Stomach (tissue), 9 donors: ENCODE results near the gene LMAN1. TPM values are rescaled to one million over a fixed set of nuclear protein-coding genes. Genes with fewer than 3 reads are reported as not detected.

ENCODE experiments used
- DNase-seq, 2 donors: peaks; one replicate each; pipeline versions ENCODE4 v3.0.0 to v3.0.0-alpha.2; 2013 to 2019
- H3K27ac ChIP-seq, 5 donors: fragments of 200-600 bp in 4 of 5; sonication (generic) in 4 of 5; one replicate each; pipeline ENCODE4 v1.5.1; 2013 to 2019; ENCODE audit warnings: mild to moderate bottlenecking in 1 of 5, moderate library complexity in 1 of 5
- H3K27me3 ChIP-seq, 3 donors: fragments of 200-600 bp; sonication (generic); one replicate each; pipeline ENCODE4 v1.5.1; 2017 to 2019; ENCODE audit warnings: mixed run types in 1 of 3
- H3K36me3 ChIP-seq, 4 donors: fragments of 200-600 bp; sonication (generic); 1 replicate in 3 of 4; 2 replicates in 1 of 4; pipeline ENCODE4 v1.5.1; 2016 to 2019
- H3K4me1 ChIP-seq, 4 donors: fragments of 200-600 bp; sonication (generic); one replicate each; pipeline ENCODE4 v1.5.1; 2016 to 2019
- H3K4me3 ChIP-seq, 4 donors: fragments of 200-600 bp; sonication (generic) in 3 of 4; one replicate each; pipeline ENCODE4 v1.5.1; 2016 to 2019; ENCODE audit warnings: mild to moderate bottlenecking in 1 of 4
- H3K9me3 ChIP-seq, 4 donors: fragments of 200-600 bp; sonication (generic); one replicate each; pipeline ENCODE4 v1.5.1; 2016 to 2019
- EP300 ChIP-seq: sonication (generic); formaldehyde crosslinking; IDR thresholded peaks from one replicate; pipeline ENCODE4 v1.6.1; 2017; ENCODE audit warnings: antibody characterized with exemption
- POLR2A ChIP-seq, 4 donors: fragments of 450-650 bp; IDR thresholded peaks; one replicate each; pipeline ENCODE4 v1.6.1; 2016; ENCODE audit warnings: antibody characterized with exemption in 4 of 4, control low read depth in 2 of 4, mild to moderate bottlenecking in 1 of 4, moderate library complexity in 1 of 4
- POLR2AphosphoS5 ChIP-seq, 3 donors: sonication (generic); formaldehyde crosslinking; IDR thresholded peaks; one replicate each; pipeline ENCODE4 v1.6.1; 2016; ENCODE audit warnings: antibody characterized with exemption in 3 of 3
- WGBS, 5 donors: extraction: QIAGEN DNeasy Blood & Tissue Kit in 3 of 5; methylation state at CpG; one replicate each; pipeline versions ENCODE4 v1.1.5 to v1.1.7; 2013 to 2018; 5-methylcytosine and 5-hydroxymethylcytosine counted together
- intact Hi-C: fragments of 100-400 bp; cut with DNase I; formaldehyde crosslinking; loops from one replicate; pipeline ENCODE4 v1.15.1; 2023; ENCODE audit warnings: low total_unique reads
- polyA plus RNA-seq, 3 donors: library from polyadenylated mRNA; stranded (reverse); fragments of 200-250 nt; gene quantifications; one replicate each; pipeline ENCODE4 v1.2.3, GENCODE V29; 2013
- total RNA-seq, 5 donors: library from RNA; depleted of rRNA; stranded (reverse); fragments of >200 nt; gene quantifications; one replicate each; pipeline versions ENCODE4 v1.1.0 to v1.2.3, GENCODE V29; 2014 to 2016
- TF ChIP-seq, protein P1 (sequence below), 7 experiments: fragments of 450-650 bp in 4 of 7; fragments of 200-600 bp in 3 of 7; sonication (generic) in 3 of 7; IDR thresholded peaks; one replicate each; pipeline ENCODE4 v1.5.1; 2016 to 2019; ENCODE audit warnings: antibody characterized with exemption in 7 of 7, control low read depth in 2 of 7, mild to moderate bottlenecking in 1 of 7
- donor health status: healthy with polysubstance abuse.
- donor health status: Bipolar disorder and iron deficiency.
- donor health status: healthy.

The LMAN1 gene
- total and polyA plus RNA-seq, 8 donors: 9.9 to 258 (median 26.6) TPM

DNA sequence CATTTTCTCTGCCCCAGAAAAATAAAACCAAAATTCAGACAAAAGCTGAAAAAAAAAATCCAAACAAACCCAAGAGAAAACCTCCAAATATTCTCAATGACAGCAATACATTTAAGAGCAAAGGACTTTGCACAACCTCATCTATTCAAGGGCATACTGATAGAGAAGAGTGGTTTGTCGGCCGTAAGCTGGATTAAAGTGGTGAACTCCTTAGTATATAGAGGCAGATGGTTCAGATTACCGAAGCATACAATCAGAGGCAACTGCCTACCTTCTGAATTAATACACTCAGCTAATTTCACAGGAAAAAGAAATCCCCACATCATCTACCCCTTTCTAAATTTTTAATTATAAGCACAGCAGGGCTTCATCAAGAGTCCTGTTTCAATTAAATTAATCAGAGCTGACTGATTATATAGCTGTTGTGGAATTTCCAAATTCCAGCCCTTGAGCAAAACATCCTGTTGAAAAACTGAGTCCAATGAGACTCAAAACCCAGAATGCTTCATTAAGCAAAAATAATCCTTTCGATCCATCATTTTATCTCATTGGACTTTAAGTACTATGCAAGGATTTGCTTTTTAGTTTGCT lies 40.5 kb downstream of the LMAN1 start, which contains the start of gene CPLX4:
Gene CPLX4 (minus strand): TSS at position 190 of the 591 bp plus-strand sequence. CDS start 187 bp downstream, at position 3.
- DNase-seq: no peak
- Histone ChIP-seq H3K4me1 (no peaks in the 10 kb centered on the region), H3K36me3 (no peaks in the 10 kb centered on the region), H3K4me3 (no peak within 1 kb of the TSS), H3K27ac (no peak within 1 kb of the TSS), H3K9me3 (no peaks in the 10 kb centered on the region), H3K27me3 (no peaks in the 10 kb centered on the region)
- intact Hi-C loops: loop anchor here (10.0 kb wide), 1 partner anchor 66 kb away; no protein-coding TSS in a partner anchor
- TF ChIP-seq EP300 (no peak), POLR2AphosphoS5 (IDR thresholded peaks at IDR 0.05) (no peak), POLR2A (IDR thresholded peaks at IDR 0.05) (no peak)
- TF ChIP-seq, protein P1, sequence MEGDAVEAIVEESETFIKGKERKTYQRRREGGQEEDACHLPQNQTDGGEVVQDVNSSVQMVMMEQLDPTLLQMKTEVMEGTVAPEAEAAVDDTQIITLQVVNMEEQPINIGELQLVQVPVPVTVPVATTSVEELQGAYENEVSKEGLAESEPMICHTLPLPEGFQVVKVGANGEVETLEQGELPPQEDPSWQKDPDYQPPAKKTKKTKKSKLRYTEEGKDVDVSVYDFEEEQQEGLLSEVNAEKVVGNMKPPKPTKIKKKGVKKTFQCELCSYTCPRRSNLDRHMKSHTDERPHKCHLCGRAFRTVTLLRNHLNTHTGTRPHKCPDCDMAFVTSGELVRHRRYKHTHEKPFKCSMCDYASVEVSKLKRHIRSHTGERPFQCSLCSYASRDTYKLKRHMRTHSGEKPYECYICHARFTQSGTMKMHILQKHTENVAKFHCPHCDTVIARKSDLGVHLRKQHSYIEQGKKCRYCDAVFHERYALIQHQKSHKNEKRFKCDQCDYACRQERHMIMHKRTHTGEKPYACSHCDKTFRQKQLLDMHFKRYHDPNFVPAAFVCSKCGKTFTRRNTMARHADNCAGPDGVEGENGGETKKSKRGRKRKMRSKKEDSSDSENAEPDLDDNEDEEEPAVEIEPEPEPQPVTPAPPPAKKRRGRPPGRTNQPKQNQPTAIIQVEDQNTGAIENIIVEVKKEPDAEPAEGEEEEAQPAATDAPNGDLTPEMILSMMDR (IDR thresholded peaks at IDR 0.05): no peak
- WGBS, 5 donors: 81 to 88% (median 85%) methylated on average over 4 of the region's 4 CpGs

DNA sequence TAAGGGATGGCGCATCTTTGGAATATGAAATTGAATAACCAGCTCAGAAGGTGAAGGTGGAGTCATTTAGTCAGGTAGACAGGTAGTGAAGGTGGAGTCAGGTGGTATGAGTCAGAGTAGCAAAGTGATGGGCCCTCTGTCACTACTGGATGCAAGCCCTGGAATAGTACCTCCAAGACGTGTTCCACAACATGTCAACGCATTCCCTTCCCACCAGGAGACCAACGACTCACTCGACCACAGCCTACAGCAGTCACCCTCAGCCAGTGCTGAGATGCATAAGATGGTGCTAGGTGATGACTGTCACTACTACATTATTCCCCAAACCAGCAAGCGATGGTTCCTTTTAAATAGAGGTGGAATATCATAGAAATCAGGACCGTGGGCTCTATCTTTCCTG lies 47.4 kb downstream of the LMAN1 start:
- no peak overlapping the region for H3K27ac ChIP-seq
- intact Hi-C loops: loop anchor here (10.0 kb wide), 1 partner anchor 73 kb away; no protein-coding TSS in a partner anchor
- TF ChIP-seq, protein P1 (IDR thresholded peaks at IDR 0.05): no peak
- no peak for TF ChIP-seq EP300
- no peak for TF ChIP-seq POLR2A (IDR thresholded peaks at IDR 0.05)
- no peak for TF ChIP-seq POLR2AphosphoS5 (IDR thresholded peaks at IDR 0.05)
- H3K9me3 ChIP-seq: no peaks in the 10 kb centered on the region
- peaks cover 0 to 12% (median 10%) of the 10 kb centered on the region in 4 donors for H3K4me1 ChIP-seq
- 77 to 88% (median 84%) methylated on average over 7 of the region's 7 CpGs for WGBS, 5 donors
- DNase-seq: no peak
- peaks cover 0 to 51% (median 21%) of the 10 kb centered on the region in 3 donors for H3K27me3 ChIP-seq
- H3K36me3 ChIP-seq: no peaks in the 10 kb centered on the region
- H3K4me3 ChIP-seq: no peak overlapping the region

DNA sequence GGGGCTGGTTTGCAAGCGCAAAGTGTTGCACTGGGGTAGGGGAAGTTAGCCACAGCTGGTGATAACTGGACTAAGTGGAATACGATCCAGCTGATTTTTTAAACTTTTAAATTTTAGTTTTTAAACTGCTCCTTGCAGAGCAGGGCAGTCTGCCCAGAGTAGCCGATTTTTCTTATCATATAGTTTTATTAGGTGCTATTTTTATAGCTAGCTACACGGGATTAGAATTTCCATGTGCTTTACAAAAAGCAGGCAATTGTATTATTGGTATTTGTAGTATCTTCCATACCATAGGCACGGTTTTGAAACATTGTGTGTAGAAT lies 50.2 kb downstream of the LMAN1 start:
- no peak for DNase-seq
- 7 to 13% (median 8%) methylated on average over 5 of the region's 5 CpGs for WGBS, 5 donors
- TF ChIP-seq POLR2A (IDR thresholded peaks at IDR 0.05) (no peak), POLR2AphosphoS5 (IDR thresholded peaks at IDR 0.05) (no peak), EP300 (no peak)
- TF ChIP-seq, protein P1 (IDR thresholded peaks at IDR 0.05): no peak
- Histone ChIP-seq H3K36me3 (no peaks in the 10 kb centered on the region), H3K27me3 (peaks cover 0 to 69% (median 22%) of the 10 kb centered on the region in 3 donors), H3K27ac (no peak overlapping the region), H3K4me3 (peak overlapping the region; percentile 13 to 46 (median 26)), H3K9me3 (no peaks in the 10 kb centered on the region), H3K4me1 (peaks cover 0 to 12% (median 10%) of the 10 kb centered on the region in 4 donors)
- intact Hi-C loops: loop anchor here (5.0 kb wide), 1 partner anchor 93 kb away; no protein-coding TSS in a partner anchor

DNA sequence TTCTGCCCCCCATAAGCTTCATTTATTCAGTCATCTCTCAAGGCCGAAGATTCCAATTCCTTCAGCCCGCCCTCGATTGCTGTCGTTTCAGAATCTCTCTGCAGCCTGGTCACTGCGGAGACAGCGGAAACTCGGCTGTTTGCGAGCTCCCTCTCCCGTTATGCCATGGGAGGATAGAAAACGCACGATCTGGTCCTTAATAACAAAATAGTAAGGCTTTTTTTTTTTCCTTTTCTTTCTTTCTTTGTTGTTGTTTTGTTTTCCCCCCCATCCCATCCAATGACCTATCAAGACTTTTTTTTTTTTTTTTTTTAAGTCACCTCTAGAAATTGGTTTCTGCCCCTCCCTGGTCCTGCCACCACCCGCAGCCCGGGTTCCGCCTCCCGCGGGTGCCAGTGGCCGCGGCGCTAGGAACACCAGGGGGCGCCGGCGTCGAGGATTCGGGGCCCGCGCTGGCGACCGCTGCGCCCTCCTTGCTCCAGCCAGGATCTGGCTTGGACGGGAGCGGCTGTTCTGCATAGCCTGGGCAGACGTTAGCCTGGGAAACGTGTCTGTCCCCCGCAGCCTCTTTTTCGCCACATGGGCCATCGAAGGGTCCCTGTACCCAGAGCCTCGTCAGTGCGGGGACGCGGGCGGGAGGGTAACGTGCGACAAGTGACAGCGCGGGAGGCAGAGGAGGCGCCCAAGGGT lies 50.7 kb downstream of the LMAN1 start:
- peaks cover 0 to 74% (median 22%) of the 10 kb centered on the region in 3 donors for H3K27me3 ChIP-seq
- WGBS, 5 donors: 2 to 9% (median 3%) methylated on average over 23 to 46 of the region's 46 CpGs
- TF ChIP-seq POLR2A (IDR thresholded peaks at IDR 0.05): no peak
- no peak for TF ChIP-seq EP300
- TF ChIP-seq POLR2AphosphoS5 (IDR thresholded peaks at IDR 0.05): peak in 1 of 3 donors; percentile 25
- TF ChIP-seq, protein P1 (IDR thresholded peaks at IDR 0.05): peak in 5 of 7 experiments; percentile 66 to 90 (median 82)
- H3K4me1 ChIP-seq: peaks cover 0 to 12% (median 10%) of the 10 kb centered on the region in 4 donors
- no peaks in the 10 kb centered on the region for H3K9me3 ChIP-seq
- H3K27ac ChIP-seq: no peak overlapping the region
- H3K4me3 ChIP-seq: peak overlapping the region; percentile 13 to 46 (median 26)
- no peaks in the 10 kb centered on the region for H3K36me3 ChIP-seq
- DNase-seq: peak; percentile 81 to 91
- intact Hi-C loops: loop anchor here (5.0 kb wide), 1 partner anchor 94 kb away; no protein-coding TSS in a partner anchor
